ENCODE data around the gene TPPP.
"Not testable (repeated sequence)": the region's sequence is repeated elsewhere in the genome, so short reads cannot be mapped to it uniquely, and the experiment has no call there.

TPPP gene

GRCh38 chr5:644971-645370 lies 48.2 kb downstream of the TPPP start:
- no peak for DNase-seq

DNA sequence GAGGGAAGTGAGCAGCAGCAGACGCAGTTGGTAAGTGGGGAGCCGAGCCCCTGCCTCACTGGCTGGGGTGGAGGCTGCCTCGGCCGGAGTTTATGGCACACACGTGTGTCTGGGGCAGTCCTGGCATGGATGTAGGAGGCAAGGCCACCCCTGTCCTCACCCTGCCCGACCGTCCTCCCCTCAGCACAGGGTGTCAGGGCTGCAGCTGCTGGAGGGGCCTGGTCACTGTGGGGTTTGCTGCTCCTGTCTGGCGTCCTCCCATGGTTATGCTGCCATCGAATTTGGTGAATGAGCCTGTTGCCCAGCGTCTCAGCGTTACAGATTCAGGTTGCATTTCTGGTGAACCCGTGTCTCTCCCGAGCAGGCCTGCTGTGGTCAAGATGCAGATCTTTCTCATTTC lies 48.6 kb downstream of the TPPP start:
- no peak for DNase-seq

GRCh38 chr5:643811-644271 lies 49.3 kb downstream of the TPPP start:
- DNase-seq: no peak

DNA sequence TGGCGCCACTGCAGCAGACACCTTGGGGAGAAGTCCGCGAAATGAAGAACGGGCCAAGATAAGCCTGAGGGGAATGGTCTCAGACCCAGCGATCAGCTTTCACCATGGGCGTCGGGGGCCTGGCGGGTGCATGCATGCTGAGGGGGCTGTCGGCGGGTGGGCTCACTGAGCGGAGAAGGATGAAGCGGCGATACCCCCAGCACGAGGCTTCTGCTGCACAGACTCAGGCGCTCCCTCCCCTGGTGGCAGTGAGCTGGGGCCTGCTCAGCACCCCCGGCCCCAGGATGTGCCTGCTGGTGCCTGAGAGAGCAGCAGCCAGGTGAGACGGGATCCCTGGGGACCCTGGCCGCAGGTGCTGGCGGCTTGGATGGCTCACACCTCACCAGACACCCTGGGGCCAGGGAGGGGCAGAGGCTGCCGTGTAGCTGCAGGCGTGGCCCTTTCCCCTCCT lies 49.8 kb downstream of the TPPP start:
- DNase-seq: no peak

GRCh38 chr5:642481-642880 lies 50.7 kb downstream of the TPPP start:
- DNase-seq: no peak

GRCh38 chr5:641331-641765 lies 51.8 kb downstream of the TPPP start:
- no peak for DNase-seq

DNA sequence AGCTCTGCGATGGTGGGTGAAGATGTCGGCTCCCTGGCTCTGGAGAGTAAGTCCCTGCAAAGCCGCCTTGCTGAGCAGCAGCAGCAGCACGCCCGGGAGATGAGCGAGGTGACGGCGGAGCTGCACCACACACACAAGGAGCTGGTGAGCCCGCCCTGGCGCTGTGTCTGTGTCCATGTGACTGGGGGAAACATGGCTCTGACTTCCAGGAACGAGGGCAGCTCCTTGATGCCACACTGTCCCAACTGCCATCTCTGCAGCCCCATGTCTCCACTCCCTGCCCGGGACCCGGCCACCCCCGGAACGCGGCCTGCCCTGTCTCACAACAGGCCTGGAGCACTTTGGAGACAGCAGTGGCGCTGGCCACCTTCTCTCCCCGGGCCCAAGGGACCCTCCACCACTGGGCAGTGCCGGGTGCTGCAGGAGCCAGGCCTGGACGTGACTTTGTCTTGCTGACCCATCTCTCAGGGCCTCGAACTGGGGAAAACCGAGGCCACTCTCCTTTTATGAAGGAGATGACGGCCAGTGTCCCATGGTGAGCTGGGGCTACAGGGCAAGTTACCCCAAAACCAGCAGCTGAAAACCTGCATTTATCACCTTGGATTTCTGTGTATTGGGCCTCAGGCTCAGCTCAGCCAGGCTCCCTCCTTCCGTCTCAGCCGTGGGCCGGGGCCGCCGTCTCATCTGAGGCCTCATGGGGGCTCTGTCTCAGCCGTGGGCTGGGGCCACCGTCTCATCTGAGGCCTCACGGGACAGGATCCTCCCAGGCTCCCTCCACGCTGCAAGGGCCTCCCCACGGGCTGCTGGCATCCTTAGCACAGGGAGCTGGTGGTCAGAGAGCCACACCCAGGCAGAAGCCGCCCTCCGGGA lies 52.5 kb downstream of the TPPP start:
- no peak for DNase-seq

GRCh38 chr5:639584-640213 lies 53.5 kb downstream of the TPPP start:
- DNase-seq: no peak

DNA sequence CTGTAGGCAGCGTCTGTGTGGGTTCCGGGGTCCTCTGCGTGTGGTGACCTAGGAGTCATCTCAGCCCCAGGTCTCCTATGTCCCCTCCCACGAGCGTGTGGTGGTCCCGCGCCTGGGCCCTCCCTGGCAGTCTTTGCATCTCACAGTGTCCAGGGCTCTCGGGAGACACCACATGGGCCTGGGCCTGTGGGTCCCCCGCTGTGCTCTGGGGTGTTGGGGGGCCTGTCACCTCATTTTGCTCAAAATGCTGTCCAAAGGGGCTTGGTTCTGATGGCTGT lies 54.0 kb downstream of the TPPP start:
- DNase-seq: no peak

- DNase-seq: no peak
Observed at GRCh38 chr5:638501-639252, 54.5 kb downstream of the TPPP start.

DNA sequence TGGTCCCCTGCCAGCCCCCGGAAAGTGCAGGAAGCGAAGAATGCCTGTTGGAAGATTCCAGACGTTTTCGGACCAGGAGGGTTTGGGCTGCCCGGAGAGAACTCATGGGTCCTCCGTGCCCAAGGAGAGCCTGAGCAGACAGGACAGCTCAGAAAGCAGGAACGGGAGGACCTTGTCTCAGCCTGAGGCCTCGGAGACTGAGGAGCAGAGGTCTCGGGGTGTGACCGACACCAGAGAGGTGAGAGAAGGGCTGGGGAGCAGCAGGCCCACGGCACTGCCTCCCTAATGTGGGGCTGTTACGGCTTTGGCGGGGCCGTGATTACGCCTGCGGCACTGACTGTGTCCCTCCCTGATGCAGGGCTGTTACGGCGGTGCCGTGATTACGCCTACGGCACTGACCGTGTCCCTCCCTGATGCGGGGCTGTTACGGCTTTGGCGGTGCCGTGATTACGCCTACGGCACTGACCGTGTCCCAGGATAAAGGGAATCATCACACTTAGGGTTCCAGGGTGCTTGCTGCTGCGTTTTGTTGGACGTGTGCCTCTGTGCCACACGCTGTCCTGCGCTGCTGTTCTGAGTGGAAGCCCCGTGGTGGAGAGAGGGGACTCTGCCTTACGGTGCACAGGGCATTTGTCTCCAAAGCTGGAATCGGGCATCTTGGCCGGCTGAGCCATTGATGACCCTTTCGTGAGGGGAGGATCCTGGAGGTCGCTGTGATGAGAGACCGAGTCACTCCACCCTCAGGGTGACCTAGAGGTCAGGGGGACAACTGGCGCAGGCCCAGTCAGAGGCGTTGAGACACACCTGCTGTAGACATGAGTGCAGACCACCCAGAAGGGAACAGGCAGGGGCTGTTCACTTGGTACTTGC lies 55.3 kb downstream of the TPPP start:
- no peak for DNase-seq

GRCh38 chr5:636951-637350 lies 56.2 kb downstream of the TPPP start:
- DNase-seq: no peak

GRCh38 chr5:635306-636055 lies 57.7 kb downstream of the TPPP start:
- no peak for DNase-seq

- DNase-seq: no peak
Observed at GRCh38 chr5:634191-634590, 59.0 kb downstream of the TPPP start.

GRCh38 chr5:633501-633955 lies 59.6 kb downstream of the TPPP start:
- no peak for DNase-seq

DNA sequence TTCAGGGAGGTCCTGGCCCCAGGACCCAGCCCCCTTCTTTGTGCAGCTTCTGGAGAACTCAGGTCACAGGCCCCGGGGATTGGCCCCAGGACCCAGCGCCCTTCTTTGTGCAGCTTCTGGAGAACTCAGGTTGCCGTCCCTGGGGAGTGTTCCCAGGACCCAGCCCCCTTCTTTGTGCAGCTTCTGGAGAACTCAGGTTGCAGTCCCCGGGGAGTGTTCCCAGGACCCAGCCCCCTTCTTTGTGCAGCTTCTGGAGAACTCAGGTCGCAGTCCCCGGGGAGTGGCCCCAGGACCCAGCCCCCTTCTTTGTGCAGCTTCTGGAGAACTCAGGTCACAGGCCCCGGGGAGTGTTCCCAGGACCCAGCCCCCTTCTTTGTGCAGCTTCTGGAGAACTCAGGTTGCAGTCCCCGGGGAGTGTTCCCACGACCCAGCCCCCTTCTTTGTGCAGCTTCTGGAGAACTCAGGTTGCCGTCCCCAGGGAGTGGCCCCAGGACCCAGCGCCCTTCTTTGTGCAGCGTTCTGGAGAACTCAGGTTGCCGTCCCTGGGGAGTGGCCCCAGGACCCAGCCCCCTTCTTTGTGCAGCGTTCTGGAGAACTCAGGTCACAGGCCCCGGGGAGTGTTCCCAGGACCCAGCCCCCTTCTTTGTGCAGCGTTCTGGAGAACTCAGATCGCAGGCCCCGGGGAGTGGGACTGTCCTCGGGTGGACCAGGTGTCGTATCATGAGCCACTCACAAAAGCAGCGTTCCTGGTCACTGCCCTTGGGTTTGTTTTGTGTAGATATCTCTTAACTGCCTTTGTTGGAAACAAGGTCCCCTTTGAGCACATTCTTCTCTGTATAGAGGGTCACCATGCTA lies 64.6 kb downstream of the TPPP start:
- not testable (repeated sequence) for DNase-seq

DNA sequence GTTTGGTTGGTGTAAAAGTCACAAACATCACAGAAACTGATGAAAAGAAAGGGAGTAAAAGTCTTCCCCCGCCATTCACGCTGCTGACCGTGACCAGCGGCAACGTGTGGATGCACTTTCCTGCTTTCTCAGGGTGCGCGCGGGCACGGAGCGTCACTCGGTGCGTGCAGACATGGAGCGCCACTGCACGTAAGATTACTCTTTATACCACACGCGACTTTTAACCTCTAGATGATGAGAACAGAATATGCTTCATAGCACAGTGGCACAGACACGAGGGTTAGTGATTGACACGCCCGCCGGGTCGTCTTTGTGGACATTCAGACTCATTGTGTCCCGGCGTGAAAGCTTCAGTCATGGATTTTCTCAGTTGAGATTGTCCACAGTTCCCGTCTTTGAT lies 65.3 kb downstream of the TPPP start:
- no peak for DNase-seq

- DNase-seq: peak; percentile 9
Observed at GRCh38 chr5:626850-627249, 66.3 kb downstream of the TPPP start.

DNA sequence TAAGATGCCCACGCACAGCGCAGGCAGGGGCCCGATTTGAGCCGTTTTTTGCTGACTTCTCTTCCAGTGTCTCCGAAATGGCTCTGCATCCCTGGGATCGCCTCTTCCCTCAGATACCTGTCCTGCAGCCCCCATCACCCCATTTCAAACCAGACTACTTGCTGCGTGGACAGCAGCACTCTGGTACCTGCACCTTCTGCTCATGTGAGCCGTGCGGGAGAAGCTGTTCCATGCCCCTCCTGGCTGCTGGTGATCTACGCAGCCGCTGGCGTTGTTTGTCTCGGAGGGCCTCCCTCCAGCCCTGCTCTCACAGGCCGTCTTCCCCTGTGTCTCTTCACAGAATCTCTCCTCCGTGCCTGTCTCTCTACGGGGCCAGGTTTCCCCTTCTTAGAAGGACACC lies 67.6 kb downstream of the TPPP start:
- no peak for DNase-seq

GRCh38 chr5:624951-625230 lies 68.3 kb downstream of the TPPP start:
- DNase-seq: no peak
